Measurements from ENCODE around the gene SPEM1. TPM values are rescaled to one million over a fixed set of nuclear protein-coding genes. Genes with fewer than 3 reads are reported as not detected.

SPEM1 gene
- total RNA-seq, 1 donor from 2014 or later: 0.23 TPM

DNA sequence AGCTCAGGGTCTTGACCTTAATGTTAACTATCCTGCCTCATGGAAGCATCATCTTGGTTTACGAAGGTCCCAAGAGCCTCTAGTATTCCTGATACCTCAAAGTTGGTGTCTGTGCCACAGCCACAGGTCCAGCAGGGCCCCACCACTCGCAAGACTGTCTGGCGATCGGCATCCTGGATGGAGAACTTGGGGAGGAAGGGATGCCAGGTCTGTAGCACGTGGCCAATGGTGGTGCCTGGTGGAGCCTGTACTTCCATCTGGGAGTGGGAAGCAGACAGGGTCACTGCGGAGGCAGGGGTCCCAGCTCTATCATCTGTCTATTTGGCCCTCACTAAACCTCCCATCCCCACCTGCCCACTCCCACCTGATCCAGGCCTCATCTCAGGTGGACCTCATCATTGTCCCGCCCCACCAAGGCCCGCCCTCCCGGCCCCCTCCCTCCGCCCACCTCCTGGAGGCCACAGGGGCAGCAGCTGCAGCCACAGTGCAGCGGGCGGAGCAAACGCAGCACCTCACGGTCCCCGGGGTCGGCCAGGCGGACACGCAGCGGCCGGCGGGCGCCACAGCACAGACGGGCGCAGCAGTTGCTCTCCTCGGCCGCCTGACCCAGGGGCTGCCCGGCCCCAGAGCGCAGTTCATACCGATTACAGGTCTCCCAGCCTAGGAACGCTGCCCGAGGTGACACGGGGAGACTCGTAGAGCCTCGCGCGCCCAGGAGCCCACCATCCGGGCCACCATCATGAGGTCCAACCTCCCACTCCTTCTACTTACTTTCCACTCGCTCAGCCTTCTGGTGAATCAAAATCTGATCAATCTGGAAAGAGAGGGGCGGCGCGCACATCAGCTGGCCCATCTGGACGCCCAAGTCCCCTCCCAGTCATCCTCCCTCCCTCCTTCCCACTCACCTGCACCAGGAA, 27.2 kb upstream of the SPEM1 start:
- no peak for TF ChIP-seq EZH2 (IDR thresholded peaks at IDR 0.05; ENCODE audit: insufficient read depth, low read length)
- TF ChIP-seq, protein P1, sequence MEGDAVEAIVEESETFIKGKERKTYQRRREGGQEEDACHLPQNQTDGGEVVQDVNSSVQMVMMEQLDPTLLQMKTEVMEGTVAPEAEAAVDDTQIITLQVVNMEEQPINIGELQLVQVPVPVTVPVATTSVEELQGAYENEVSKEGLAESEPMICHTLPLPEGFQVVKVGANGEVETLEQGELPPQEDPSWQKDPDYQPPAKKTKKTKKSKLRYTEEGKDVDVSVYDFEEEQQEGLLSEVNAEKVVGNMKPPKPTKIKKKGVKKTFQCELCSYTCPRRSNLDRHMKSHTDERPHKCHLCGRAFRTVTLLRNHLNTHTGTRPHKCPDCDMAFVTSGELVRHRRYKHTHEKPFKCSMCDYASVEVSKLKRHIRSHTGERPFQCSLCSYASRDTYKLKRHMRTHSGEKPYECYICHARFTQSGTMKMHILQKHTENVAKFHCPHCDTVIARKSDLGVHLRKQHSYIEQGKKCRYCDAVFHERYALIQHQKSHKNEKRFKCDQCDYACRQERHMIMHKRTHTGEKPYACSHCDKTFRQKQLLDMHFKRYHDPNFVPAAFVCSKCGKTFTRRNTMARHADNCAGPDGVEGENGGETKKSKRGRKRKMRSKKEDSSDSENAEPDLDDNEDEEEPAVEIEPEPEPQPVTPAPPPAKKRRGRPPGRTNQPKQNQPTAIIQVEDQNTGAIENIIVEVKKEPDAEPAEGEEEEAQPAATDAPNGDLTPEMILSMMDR (IDR thresholded peaks at IDR 0.05; ENCODE audit: insufficient read depth, low read depth, low read length): no peak
- Histone ChIP-seq H3K36me3 (ENCODE audit: insufficient read depth, low read length) (peaks cover 25% of the 10 kb centered on the region), H4K20me1 (ENCODE audit: insufficient read depth, low read length) (peaks cover 36% of the 10 kb centered on the region), H3K27ac (ENCODE audit: low read depth, low read length) (no peak overlapping the region), H3K27me3 (ENCODE audit: insufficient read depth, low read length) (no peaks in the 10 kb centered on the region), H3K9ac (ENCODE audit: low read length) (peak overlapping the region; percentile 90), H3K4me2 (ENCODE audit: low read length) (peak overlapping the region; percentile 99), H2AFZ (ENCODE audit: low read depth, low read length) (no peak overlapping the region), H3K4me1 (ENCODE audit: insufficient read depth, low read length) (peaks cover 13% of the 10 kb centered on the region), H3K79me2 (ENCODE audit: insufficient read depth, low read length) (peaks cover 23% of the 10 kb centered on the region), H3K4me3 (ENCODE audit: insufficient read depth, low read depth, low read length) (peak overlapping the region; percentile 86), H3K9me3 (ENCODE audit: insufficient read depth, low read depth, low read length) (no peaks in the 10 kb centered on the region)
- Mint-ChIP-seq H3K9me3 (ENCODE audit: unreplicated experiment) (no peaks in the 10 kb centered on the region), H3K4me1 (ENCODE audit: low read depth, unreplicated experiment) (peaks cover 5% of the 10 kb centered on the region), H3K27ac (ENCODE audit: unreplicated experiment) (peak overlapping the region; percentile 78), H3K27me3 (ENCODE audit: low read depth, unreplicated experiment) (no peaks in the 10 kb centered on the region), H3K36me3 (ENCODE audit: low read depth, unreplicated experiment) (peaks cover 14% of the 10 kb centered on the region), H3K4me3 (ENCODE audit: unreplicated experiment) (peak overlapping the region; percentile 92)
- FAIRE-seq (no peak), DNase-seq (ENCODE audit: low read depth) (no peak)

- no peaks in the 10 kb centered on the region for H3K9me3 Mint-ChIP-seq (ENCODE audit: unreplicated experiment)
- Histone ChIP-seq H3K9me3 (ENCODE audit: insufficient read depth, low read depth, low read length) (no peaks in the 10 kb centered on the region), H3K4me1 (ENCODE audit: insufficient read depth, low read length) (peaks cover 13% of the 10 kb centered on the region), H3K36me3 (ENCODE audit: insufficient read depth, low read length) (peaks cover 20% of the 10 kb centered on the region), H3K27ac (ENCODE audit: low read depth, low read length) (peak overlapping the region; percentile 81), H4K20me1 (ENCODE audit: insufficient read depth, low read length) (peaks cover 27% of the 10 kb centered on the region), H3K79me2 (ENCODE audit: insufficient read depth, low read length) (peaks cover 23% of the 10 kb centered on the region), H3K27me3 (ENCODE audit: insufficient read depth, low read length) (no peaks in the 10 kb centered on the region), H3K9ac (ENCODE audit: low read length) (peak overlapping the region; percentile 90), H2AFZ (ENCODE audit: low read depth, low read length) (peak overlapping the region; percentile 71), H3K4me2 (ENCODE audit: low read length) (peak overlapping the region; percentile 99), H3K4me3 (ENCODE audit: insufficient read depth, low read depth, low read length) (peak overlapping the region; percentile 86)
- H3K27me3 Mint-ChIP-seq (ENCODE audit: low read depth, unreplicated experiment): no peaks in the 10 kb centered on the region
- TF ChIP-seq EZH2 (IDR thresholded peaks at IDR 0.05; ENCODE audit: insufficient read depth, low read length): no peak
- TF ChIP-seq, protein P1 (IDR thresholded peaks at IDR 0.05; ENCODE audit: insufficient read depth, low read depth, low read length): no peak
- peak overlapping the region; percentile 83 for H3K27ac Mint-ChIP-seq (ENCODE audit: unreplicated experiment)
- FAIRE-seq: no peak
- peaks cover 14% of the 10 kb centered on the region for H3K36me3 Mint-ChIP-seq (ENCODE audit: low read depth, unreplicated experiment)
- DNase-seq (ENCODE audit: low read depth): no peak
- H3K4me3 Mint-ChIP-seq (ENCODE audit: unreplicated experiment): peak overlapping the region; percentile 92
- peaks cover 5% of the 10 kb centered on the region for H3K4me1 Mint-ChIP-seq (ENCODE audit: low read depth, unreplicated experiment)
Observed at GRCh38 chr17:7393613-7394451, 26.3 kb upstream of the SPEM1 start.

Measured in astrocyte (in vitro differentiated cells and primary cell).